Sigmoid colon (tissue), 4 donors: ENCODE results near the gene LMF2.

Experiments
- EP300 ChIP-seq, 4 donors: sonication (generic); formaldehyde crosslinking; IDR thresholded peaks; one replicate each; pipeline ENCODE4 v1.6.1; 2017; ENCODE audit warnings: antibody characterized with exemption in 4 of 4
- POLR2A ChIP-seq, 2 donors: fragments of 450-650 bp; IDR thresholded peaks; one replicate each; pipeline ENCODE4 v1.6.1; 2016; ENCODE audit warnings: antibody characterized with exemption in 2 of 2, mild to moderate bottlenecking in 2 of 2, moderate library complexity in 2 of 2

GRCh38 chr22:50479721-50480120 is 27.8 kb downstream of the LMF2 start:
- no peak for TF ChIP-seq EP300 (IDR thresholded peaks at IDR 0.05)
- no peak for TF ChIP-seq POLR2A (IDR thresholded peaks at IDR 0.05)
